NCI-H1105 (cell line): ENCODE data around the gene PPFIA1.
"Not testable (repeated sequence)": the region's sequence is repeated elsewhere in the genome, so short reads cannot be mapped to it uniquely, and the experiment has no call there.

ENCODE experiments used
- DNase-seq: peaks from one replicate; lab custom pipeline; 2025; lab: John Stamatoyannopoulos, UW

The PPFIA1 gene

GRCh38 chr11:70358753-70359152 lies 88.3 kb downstream of the PPFIA1 start:
- DNase-seq = no peak

DNA sequence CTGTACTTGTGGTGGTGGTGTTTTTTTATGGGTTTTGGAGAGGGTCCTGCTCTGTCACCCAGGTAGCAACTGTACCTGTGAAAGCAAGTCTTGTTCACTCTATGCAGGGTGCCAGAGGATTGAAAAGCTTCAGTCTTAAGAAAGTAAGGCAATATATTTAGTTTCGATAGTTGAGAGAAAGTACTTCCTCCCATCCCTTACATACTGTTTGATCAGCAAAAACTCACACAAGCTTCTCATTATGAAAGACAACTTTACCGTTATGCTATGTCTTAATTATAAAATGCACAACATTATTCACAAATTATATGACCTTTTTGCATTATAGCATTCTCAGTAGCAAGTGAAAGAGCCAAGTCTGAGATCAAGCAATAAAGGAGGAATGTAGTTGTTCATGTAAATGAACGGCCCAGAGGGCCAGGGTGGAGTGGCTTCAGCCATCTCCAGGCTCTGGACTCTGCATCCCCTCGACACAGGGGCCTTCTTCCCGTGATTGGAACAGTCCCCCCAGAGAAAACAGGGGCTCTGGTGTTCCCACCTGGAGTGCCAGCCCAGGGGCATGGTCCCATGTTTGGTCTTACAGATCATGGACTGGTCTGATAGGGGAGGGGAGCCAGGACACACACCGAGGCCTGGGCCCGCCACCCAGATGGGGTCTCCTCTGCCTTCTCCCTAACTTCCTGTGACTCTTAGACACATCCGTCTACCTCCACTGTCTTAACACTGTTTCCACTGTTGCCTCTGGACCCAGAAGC lies 89.1 kb downstream of the PPFIA1 start:
- no peak for DNase-seq

DNA sequence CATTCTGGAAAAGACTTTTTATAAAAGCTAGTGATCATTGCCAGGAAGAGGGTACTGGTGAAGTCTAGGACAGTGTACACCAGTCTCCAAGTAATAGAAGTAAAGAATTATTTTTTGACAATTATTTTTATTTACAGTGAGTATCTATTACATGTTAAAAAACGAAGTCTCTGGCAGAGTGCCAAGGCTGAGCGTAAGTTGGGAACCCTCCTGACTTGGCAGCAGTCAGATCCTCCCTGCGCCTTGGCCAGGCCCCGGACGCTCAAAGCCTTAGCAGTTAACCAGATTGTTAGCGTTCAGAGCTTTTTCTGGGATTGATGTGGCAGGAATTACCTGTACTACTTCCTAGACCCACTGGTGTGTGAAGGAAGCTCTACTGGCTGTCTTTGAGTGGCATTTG lies 89.7 kb downstream of the PPFIA1 start:
- DNase-seq = no peak

- DNase-seq = no peak
Measured at GRCh38 chr11:70364178-70364577, 93.7 kb downstream of the PPFIA1 start.

DNA sequence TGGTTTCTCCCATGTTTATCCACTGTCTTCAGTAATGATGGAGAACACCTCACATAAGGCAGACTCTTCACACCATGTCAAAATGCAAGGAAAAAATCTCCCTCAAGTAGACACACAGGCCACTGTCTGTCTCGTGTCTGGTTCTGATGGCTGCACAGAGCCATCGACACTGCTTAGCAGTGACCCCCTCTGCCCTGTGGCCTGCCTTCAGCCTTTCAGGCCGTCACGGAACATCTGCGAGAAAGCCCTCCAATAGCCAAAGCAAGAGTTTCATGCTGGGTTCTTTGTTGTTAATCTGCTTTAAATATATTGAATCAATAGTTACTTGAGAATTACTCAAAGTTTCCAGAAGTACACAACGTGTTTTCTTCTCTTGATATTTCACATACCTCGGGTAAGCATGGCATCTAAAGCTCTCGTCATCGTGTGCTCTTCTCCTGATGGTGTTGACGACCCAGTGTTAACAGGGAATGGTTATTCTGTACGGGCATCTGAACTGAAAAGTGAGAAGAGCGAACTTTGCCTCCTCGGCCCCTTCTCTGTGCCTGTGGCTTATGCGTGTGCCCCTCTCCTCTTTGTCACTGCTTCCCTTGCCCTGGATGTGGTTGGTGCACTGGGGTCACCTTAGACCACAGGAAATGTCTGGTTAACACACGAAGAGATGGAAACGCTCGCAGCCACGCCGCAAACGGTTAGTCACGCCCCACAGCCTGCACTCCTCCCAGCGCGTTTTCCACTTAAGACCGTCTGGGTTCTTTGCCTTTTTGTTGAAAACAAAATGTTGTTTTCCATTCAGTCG lies 94.5 kb downstream of the PPFIA1 start:
- DNase-seq = no peak

GRCh38 chr11:70365544-70365927 lies 95.0 kb downstream of the PPFIA1 start:
- DNase-seq = no peak

DNA sequence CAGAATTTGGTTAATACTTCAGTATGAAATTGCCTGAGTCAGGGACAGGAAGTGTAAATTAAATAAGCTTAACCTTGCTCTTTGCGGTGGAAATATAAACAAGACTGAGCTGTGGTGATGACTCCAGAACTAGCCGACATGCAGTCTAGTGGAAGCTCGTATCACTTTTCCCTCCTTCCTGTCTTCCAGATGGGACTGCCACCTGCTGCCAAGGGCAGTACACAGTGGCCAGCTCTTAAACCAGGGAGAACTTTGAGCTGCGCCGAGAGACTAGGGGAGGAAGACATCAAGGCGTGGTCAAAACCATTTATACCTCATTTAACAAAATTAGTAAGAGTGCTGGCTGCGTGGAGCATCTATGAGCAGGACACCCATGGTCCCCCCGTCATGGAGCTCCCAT lies 96.6 kb downstream of the PPFIA1 start:
- no peak for DNase-seq

DNA sequence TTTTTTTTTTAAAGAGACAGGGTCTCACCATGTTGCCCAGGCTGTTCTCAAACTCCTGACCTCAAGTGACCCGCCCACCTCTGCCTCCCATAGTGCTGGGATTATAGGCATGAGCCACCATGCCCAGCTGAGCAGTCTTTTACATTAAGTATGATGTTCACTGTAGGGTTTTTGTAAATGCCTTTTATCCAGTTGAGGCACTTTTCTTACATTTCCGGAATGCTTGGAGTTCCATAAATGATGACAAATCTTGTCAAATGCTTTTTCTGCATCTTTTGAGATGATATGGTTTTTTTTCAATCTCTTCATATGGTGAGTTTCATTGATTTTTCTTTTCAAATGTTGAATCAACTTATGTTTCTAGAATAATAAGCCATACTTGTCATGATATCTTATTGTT lies 98.5 kb downstream of the PPFIA1 start:
- DNase-seq = no peak

GRCh38 chr11:70371241-70371640 lies 100.8 kb downstream of the PPFIA1 start:
- no peak for DNase-seq

DNA sequence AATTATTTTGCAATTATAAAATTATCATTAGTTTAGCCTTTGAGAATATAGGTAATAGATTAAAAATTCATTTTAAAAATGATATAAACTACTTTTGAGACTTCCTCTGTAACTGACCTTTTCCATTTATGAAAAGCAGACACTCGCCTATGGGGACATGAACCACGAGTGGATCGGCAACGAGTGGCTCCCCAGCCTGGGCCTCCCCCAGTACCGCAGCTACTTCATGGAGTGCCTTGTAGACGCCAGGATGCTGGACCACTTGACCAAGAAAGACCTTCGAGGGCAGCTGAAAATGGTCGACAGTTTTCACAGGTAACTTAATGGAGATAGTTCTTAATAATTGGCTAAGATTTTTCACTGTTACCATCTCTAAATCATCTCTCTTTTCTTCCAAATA lies 101.6 kb downstream of the PPFIA1 start:
- DNase-seq = no peak

DNA sequence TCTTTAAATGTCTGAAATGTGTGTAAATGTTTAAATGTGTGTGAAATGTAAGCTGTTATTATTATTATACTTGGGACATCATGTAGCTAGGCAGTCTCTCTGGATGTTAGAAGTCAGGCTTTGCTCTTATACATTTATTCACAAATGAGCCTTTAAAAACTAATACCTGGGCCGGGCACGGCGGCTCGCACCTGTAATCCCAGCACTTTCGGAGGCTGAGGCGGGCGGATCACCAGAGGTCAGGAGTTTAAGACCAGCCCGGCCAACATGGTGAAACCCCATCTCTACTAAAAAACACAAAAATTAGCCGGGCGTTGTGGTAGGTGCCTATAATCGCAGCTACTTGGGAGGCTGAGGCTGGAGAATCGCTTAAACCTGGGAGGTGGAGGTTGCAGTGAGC lies 106.1 kb downstream of the PPFIA1 start:
- no peak for DNase-seq

DNA sequence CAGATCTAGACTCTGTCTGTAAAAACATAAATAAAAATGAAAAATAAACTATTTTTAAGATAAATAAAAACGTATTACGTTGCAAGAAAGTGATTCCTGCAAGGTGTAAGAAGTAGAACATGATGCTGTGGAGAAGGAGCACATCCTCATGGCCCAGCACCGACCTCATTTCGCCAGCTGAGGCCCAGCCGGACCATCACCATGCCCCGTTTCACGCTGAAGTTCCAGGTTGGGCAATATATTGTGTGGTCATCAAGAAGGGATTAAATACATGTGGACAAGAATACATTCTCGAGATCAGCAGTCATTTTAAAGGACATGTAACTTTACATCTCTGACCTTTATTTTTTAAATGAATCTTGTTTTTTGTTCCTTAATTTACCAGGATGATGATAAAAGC lies 107.2 kb downstream of the PPFIA1 start:
- no peak for DNase-seq

- no peak for DNase-seq
Measured at GRCh38 chr11:70378506-70379134, 108.1 kb downstream of the PPFIA1 start.

DNA sequence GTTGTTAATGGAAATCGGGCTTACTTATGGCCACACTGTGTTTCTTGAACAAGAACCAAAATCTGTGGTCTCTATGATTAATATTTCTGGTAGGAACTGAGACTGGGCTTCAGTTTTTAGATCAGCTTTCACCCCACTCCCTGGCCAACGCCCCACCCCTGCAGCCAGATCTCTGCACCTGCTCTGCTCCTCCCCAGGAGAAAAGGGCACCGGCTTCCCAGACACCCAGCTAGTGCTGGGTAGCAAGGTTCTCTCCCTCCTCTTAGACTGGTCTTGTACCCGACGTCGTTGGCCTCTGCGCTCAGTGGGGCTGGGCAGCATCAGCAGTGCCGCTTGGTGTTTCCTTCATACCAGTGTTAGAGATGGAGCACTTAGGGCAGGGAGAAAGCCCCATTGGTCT lies 110.9 kb downstream of the PPFIA1 start:
- DNase-seq = no peak

- DNase-seq = no peak
Measured at GRCh38 chr11:70381872-70382861, 111.7 kb downstream of the PPFIA1 start.

- DNase-seq = no peak
Measured at GRCh38 chr11:70383664-70384565, 113.4 kb downstream of the PPFIA1 start.

- no peak for DNase-seq
Measured at GRCh38 chr11:70384566-70385152, 114.2 kb downstream of the PPFIA1 start.

DNA sequence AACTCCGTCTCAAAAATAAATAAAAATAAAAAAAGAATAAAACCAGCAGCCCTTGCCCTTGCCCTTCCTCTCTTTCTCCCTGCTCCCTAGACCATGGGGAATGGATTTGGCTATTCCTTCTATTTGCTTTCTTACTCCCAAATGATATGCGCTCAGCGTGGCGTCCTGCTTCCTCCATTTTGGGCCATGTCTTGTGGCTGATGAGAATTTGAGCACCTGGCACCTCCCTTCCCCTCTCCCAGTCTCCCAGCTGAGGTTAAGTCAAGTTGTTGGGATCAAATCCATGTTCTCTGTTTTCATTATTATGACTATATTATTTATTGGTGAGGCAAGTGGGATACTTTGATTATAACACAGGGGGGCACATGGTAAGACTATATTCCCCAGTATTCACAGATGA lies 117.1 kb downstream of the PPFIA1 start:
- DNase-seq = no peak

DNA sequence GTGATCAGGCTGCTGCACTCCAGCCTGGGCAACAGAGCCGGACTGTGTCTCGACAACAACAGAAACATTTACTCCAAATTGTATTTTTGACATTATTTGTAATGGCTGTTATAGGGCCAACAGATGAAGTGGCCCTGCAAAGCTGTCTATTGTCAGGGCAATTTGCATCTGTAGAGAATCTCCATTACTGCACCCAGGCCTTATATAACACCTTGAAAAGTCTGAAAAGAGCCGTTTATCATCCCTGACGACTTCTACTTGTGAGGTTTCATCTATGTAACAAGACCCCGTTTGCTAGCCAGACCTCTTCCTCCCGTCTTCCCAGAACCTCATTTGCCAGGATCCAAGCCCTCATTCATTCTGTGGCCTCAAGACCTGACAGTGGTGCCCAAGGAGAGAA lies 118.7 kb downstream of the PPFIA1 start:
- no peak for DNase-seq

DNA sequence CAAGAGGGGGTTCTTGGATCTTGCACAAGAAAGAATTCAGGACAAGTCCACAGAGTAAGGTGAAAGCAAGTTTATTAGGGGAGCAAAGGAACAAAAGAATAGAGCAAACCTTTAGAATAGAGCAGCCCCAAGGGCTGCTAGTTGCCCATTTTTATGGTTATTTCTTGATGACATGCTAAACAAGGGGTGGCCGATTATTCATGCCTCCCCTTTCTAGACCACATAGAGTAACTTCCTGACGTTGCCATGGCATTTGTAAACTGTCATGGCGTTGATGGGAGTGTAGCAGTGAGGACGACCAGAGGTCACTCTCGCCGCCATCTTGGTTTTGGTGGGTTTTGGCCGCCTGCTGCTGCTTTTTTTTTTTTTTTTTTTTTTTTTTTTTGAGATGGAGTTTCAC lies 120.4 kb downstream of the PPFIA1 start:
- DNase-seq = not testable (repeated sequence)
